Measurements from ENCODE around the gene CDC37L1.
"Not testable (repeated sequence)": the region's sequence is repeated elsewhere in the genome, so short reads cannot be mapped to it uniquely, and the experiment has no call there.

Gene CDC37L1

GRCh38 chr9:4743131-4743875 is 63.9 kb downstream of the CDC37L1 start:
- DNase-seq (ENCODE audit: low read depth, low spot score) = no peak
- Histone ChIP-seq H3K4me3 (no peak overlapping the region), H3K36me3 (ENCODE audit: insufficient read depth, low read length) (peaks cover 4% of the 10 kb centered on the region; the same call in 1 of the 2 replicates), H3K27ac (peak overlapping the region; percentile 48; the same call in 1 of the 2 replicates), H3K9ac (ENCODE audit: insufficient read length) (no peak overlapping the region), H3K9me3 (ENCODE audit: low read depth, low read length) (no peaks in the 10 kb centered on the region)
- TF ChIP-seq FOXP2 (optimal IDR thresholded peaks at IDR 0.05; ENCODE audit: control extremely low read depth, extremely low read length, insufficient read depth) (no peak), POLR2AphosphoS5 (IDR thresholded peaks at IDR 0.05; ENCODE audit: borderline replicate concordance, low read depth, low read length) (no peak), EZH2 (IDR thresholded peaks at IDR 0.05) (no peak)

GRCh38 chr9:4746278-4747030 is 67.1 kb downstream of the CDC37L1 start:
- no peak for TF ChIP-seq EZH2 (IDR thresholded peaks at IDR 0.05)
- TF ChIP-seq POLR2AphosphoS5 (IDR thresholded peaks at IDR 0.05; ENCODE audit: borderline replicate concordance, low read depth, low read length) = no peak
- TF ChIP-seq FOXP2 (optimal IDR thresholded peaks at IDR 0.05; ENCODE audit: control extremely low read depth, extremely low read length, insufficient read depth) = no peak
- H3K27ac ChIP-seq = peak overlapping the region; percentile 19
- H3K36me3 ChIP-seq (ENCODE audit: insufficient read depth, low read length) = no peaks in the 10 kb centered on the region
- no peak overlapping the region for H3K4me3 ChIP-seq
- H3K9me3 ChIP-seq (ENCODE audit: low read depth, low read length) = no peaks in the 10 kb centered on the region
- DNase-seq (ENCODE audit: low read depth, low spot score) = no peak
- H3K9ac ChIP-seq (ENCODE audit: insufficient read length) = no peak overlapping the region

GRCh38 chr9:4748612-4749011 is 69.2 kb downstream of the CDC37L1 start:
- no peaks in the 10 kb centered on the region for H3K36me3 ChIP-seq (ENCODE audit: insufficient read depth, low read length)
- DNase-seq (ENCODE audit: low read depth, low spot score) = no peak

GRCh38 chr9:4750023-4750673 is 70.8 kb downstream of the CDC37L1 start:
- DNase-seq (ENCODE audit: low read depth, low spot score) = peak; percentile 44
- H3K9me3 ChIP-seq (ENCODE audit: low read depth, low read length) = no peaks in the 10 kb centered on the region
- no peaks in the 10 kb centered on the region for H3K36me3 ChIP-seq (ENCODE audit: insufficient read depth, low read length)
- no peak overlapping the region for H3K27ac ChIP-seq
- H3K4me3 ChIP-seq = no peak overlapping the region
- no peak overlapping the region for H3K9ac ChIP-seq (ENCODE audit: insufficient read length)
- TF ChIP-seq FOXP2 (optimal IDR thresholded peaks at IDR 0.05; ENCODE audit: control extremely low read depth, extremely low read length, insufficient read depth) (no peak), EZH2 (IDR thresholded peaks at IDR 0.05) (no peak), POLR2AphosphoS5 (IDR thresholded peaks at IDR 0.05; ENCODE audit: borderline replicate concordance, low read depth, low read length) (no peak)

More at GRCh38 chr9:4748612-4749011, 69.2 kb downstream of the CDC37L1 start:
- no peak overlapping the region for H3K27ac ChIP-seq
- no peak for TF ChIP-seq EZH2 (IDR thresholded peaks at IDR 0.05)
- TF ChIP-seq FOXP2 (optimal IDR thresholded peaks at IDR 0.05; ENCODE audit: control extremely low read depth, extremely low read length, insufficient read depth) = no peak
- no peak for TF ChIP-seq POLR2AphosphoS5 (IDR thresholded peaks at IDR 0.05; ENCODE audit: borderline replicate concordance, low read depth, low read length)
- H3K4me3 ChIP-seq = no peak overlapping the region
- H3K9me3 ChIP-seq (ENCODE audit: low read depth, low read length) = no peaks in the 10 kb centered on the region
- no peak overlapping the region for H3K9ac ChIP-seq (ENCODE audit: insufficient read length)

- not testable (repeated sequence) for H3K4me3 ChIP-seq; H3K9ac ChIP-seq (ENCODE audit: insufficient read length); H3K36me3 ChIP-seq (ENCODE audit: insufficient read depth, low read length); H3K27ac ChIP-seq; H3K9me3 ChIP-seq (ENCODE audit: low read depth, low read length); DNase-seq (ENCODE audit: low read depth, low spot score)
Measured at GRCh38 chr9:4754530-4754929, 75.2 kb downstream of the CDC37L1 start.

- TF ChIP-seq EZH2 (IDR thresholded peaks at IDR 0.05) = no peak
- no peaks in the 10 kb centered on the region for H3K36me3 ChIP-seq (ENCODE audit: insufficient read depth, low read length)
- H3K9me3 ChIP-seq (ENCODE audit: low read depth, low read length) = no peaks in the 10 kb centered on the region
- H3K27ac ChIP-seq = no peak overlapping the region
- H3K9ac ChIP-seq (ENCODE audit: insufficient read length) = no peak overlapping the region
- DNase-seq (ENCODE audit: low read depth, low spot score) = no peak
- H3K4me3 ChIP-seq = no peak overlapping the region
Measured at GRCh38 chr9:4755026-4755609, 75.7 kb downstream of the CDC37L1 start.

GRCh38 chr9:4756420-4756819 is 77.1 kb downstream of the CDC37L1 start:
- no peak overlapping the region for H3K9ac ChIP-seq (ENCODE audit: insufficient read length)
- no peak overlapping the region for H3K4me3 ChIP-seq
- no peaks in the 10 kb centered on the region for H3K36me3 ChIP-seq (ENCODE audit: insufficient read depth, low read length)
- DNase-seq (ENCODE audit: low read depth, low spot score) = no peak
- no peaks in the 10 kb centered on the region for H3K9me3 ChIP-seq (ENCODE audit: low read depth, low read length)
- TF ChIP-seq EZH2 (IDR thresholded peaks at IDR 0.05) (no peak), POLR2AphosphoS5 (IDR thresholded peaks at IDR 0.05; ENCODE audit: borderline replicate concordance, low read depth, low read length) (no peak), FOXP2 (optimal IDR thresholded peaks at IDR 0.05; ENCODE audit: control extremely low read depth, extremely low read length, insufficient read depth) (no peak)
- H3K27ac ChIP-seq = no peak overlapping the region

All from SK-N-MC (cell line).